Stimulated activated CD8-positive, alpha-beta memory T cell treated with anti-CD3 and anti-CD28 coated beads, Interleukin-12 subunit alpha, Interleukin-12 subunit beta, amount 100 ng/mL, for 1 hour (primary cell): Measurements from ENCODE around the gene IGFN1.
"Not testable (repeated sequence)": the region's sequence is repeated elsewhere in the genome, so short reads cannot be mapped to it uniquely, and the experiment has no call there.

ENCODE experiments used
- DNase-seq: peaks from one replicate; pipeline ENCODE4 v3.0.0-alpha.2; 2020; ENCODE audit warnings: low read depth

The IGFN1 gene

GRCh38 chr1:201217851-201218250, 27.2 kb downstream of the IGFN1 start:
- DNase-seq, result no peak

- no peak for DNase-seq
Observed at GRCh38 chr1:201218409-201218808, 27.8 kb downstream of the IGFN1 start.

GRCh38 chr1:201219481-201220387, 29.1 kb downstream of the IGFN1 start:
- no peak for DNase-seq

DNA sequence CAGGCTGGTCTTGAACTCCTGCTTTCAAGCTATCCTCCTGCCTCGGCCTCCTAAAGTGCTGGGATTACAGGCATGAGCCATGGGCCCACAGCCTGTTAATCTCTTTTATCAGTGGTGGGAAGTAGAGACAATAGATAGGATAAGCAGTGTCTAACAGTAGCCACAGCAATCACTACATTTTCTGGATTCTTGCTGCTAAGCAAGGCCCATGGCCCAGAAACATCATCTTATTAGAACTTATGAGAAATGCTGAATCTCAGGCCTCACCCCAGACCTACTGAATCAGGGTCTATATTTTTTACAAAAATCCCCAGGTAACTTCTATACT, 29.7 kb downstream of the IGFN1 start:
- DNase-seq, result no peak

DNA sequence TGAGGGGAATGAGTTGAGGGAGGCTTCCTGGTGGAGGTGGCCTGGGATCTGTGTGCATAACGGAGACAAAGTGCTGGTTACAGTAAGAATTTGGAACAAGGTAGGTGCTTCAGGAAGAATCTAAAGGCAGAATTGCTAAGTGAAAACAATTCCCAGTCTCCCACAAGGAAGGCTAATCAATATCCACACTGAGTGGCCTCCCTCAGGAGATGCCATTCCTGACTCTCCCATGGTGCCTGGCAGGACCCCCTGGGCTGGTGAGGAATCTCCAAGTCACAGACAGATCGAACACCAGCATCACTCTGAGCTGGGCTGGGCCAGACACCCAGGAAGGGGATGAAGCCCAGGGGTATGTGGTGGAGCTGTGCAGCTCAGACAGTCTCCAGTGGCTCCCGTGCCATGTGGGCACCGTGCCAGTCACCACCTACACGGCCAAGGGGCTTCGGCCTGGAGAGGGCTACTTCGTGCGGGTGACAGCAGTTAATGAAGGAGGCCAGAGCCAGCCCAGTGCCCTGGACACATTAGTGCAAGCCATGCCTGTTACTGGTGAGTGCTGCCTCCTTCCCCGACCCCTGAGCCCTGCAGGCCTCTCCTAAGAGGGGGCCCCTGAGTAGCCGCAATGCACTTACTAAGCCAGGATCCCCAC, 30.7 kb downstream of the IGFN1 start:
- no peak for DNase-seq

- no peak for DNase-seq
Observed at GRCh38 chr1:201222125-201222524, 31.5 kb downstream of the IGFN1 start.

GRCh38 chr1:201223852-201224665, 33.4 kb downstream of the IGFN1 start:
- DNase-seq, result no peak

DNA sequence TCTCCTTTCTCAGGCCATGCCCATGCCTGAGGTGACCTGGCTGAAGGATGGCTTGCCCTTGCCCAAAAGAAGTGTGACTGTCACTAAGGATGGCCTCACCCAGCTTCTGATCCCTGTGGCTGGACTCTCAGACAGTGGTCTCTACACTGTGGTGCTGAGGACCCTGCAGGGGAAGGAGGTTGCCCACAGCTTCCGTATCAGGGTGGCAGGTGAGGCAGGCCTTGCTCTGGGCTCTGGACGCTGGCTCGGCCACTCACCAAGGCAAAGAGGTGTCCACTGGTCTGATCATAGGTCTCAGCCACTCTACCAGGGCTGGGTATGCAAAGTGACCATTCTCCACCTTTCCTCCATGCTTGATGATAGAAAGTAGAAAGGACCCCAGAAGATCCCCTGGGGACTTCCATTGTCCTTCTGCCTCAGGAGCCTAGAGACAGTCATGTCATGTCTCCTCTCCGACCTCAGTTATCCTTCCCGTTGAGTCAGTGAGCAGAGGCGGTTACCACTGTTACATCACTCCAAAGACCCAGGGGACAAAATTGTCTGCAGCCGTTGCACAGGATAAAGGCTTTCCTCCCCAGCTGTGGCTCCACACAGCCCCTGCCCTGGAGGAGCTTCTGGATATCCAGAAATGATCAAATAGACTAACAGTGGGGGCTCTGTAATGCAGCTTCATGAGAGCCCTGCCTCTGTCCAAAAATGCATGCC, 34.2 kb downstream of the IGFN1 start:
- no peak for DNase-seq

- no peak for DNase-seq
Observed at GRCh38 chr1:201226178-201226514, 35.5 kb downstream of the IGFN1 start.

DNA sequence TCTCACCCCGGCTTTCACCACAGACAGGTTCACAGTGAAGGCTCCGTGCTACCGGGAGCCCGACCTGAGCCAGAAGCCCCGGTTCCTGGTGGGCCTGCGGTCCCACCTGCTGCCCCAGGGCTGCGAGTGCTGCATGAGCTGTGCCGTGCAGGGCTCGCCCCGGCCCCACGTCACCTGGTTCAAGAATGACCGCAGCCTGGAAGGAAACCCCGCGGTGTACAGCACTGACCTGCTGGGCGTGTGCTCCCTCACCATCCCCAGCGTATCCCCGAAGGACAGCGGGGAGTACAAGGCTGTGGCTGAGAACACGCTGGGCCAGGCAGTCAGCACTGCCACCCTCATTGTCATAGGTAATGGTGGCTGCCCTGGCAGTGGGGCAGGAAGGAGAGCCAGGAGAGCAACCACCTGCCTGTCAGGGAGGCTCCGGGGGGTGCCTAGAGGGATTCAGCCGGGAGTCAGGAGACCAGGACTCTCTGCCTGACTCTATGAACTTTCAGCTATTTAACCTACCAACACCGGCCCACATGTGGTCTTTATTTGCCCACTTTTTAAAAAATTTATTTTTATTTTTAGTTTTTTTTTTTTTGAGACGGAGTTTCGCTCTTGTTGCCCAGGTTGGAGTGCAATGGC, 36.4 kb downstream of the IGFN1 start:
- no peak for DNase-seq

DNA sequence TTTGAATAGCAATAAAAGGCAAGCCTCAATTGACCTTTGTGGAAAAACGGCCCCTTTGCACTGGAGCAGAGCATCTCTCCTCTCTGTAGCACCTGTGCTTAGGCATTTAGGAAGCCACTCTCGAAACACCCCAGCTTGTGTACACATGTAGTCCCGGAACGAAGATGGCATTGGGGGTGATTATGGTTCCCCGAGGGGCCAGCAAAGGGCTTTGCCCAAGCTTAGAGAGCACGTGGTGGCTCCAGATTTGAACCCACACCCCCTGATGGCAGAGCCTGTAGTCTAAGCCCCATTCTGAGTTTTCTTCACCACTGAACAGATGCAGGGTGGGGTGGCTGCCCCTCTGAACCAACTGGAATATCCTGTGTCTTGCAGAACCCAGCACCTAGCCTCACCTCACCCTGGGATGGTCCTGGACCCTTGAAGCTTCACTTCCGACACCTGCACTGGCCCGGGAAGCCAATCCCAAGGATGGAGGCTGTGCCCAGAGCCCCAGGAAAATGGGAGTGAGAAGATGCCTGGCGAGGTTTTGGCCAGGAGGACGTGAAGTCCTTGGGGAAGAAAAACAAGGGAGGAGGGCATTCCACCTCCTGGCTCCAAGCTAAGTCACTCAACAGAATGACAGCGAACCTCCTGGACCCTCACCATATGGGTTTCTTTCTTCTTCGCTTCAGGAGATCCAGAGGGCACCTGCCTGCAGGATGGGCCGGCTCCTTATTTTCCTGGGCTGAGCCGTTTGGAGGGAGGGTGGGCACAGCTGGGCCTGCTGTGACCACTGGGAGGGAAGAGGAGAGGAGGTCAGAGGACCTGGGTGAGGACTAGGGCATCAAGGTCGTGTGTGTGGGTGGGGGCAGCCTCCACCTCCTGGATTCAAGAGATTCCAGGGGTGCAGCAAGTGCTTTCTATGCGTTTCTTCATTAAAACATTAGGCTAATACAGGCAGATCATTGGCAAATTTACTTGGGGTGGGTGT, 37.7 kb downstream of the IGFN1 start:
- no peak for DNase-seq

DNA sequence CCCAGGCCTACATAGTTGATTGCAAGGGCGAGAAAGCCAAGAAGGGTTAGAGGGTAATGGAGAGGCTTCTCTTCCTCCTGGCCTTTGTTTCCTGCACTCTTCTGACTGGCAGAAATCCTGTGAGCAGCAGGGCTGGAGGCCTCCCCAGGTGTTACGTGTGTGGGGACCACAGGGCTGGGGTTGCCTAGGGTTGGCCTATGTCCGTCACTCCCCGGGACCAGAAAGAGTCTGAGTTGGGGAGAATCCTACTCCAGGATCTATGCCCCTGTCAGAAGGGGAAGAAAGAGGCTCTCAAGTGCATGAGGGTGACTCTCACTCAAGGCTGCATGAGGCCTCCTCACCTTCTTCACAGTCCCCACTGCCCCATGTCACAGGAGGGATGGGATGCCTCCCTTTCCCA, 38.5 kb downstream of the IGFN1 start:
- no peak for DNase-seq

DNA sequence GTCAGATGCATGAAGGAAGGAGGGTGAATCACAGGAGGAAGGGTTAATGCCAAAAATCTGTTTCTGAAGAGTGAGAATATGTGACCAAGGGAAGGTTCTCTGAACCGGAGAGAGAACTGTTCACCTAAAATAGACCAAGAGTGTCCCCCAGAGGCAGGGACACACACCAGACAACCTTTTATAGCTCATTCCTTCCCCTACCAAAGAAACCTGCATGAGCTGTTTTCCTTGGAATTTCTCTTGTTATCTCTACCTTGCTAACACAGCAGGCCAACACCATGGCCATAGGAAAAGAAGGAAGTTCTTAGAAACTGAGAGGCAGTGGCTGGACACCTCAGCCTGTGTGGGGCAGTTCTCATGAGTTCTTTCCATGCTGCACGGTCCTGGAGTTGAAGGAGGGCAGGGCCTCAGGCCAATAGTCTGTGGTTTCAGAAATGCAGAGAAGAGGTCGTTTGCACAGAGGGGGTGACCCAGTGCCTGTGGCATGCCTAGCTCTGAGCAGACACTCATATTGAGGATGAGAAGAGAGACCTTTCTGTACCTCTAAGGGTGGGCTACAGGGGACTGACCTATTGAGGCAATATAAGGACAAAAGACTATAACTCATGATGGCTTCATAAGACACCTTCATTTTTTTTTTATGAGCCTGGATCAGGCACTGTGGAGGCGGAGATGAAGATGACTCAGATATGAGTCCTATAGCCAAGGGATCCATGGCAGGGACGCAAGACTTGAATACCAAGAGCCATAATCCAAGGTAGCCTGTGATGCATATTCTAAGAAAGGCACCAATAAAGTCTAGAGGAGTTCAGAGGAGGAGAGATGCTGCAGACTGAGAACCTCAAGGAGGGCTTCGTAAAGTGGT, 39.4 kb downstream of the IGFN1 start:
- DNase-seq, result no peak

GRCh38 chr1:201230676-201231075, 40.1 kb downstream of the IGFN1 start:
- no peak for DNase-seq

GRCh38 chr1:201239646-201240045, 49.0 kb downstream of the IGFN1 start:
- not testable (repeated sequence) for DNase-seq

DNA sequence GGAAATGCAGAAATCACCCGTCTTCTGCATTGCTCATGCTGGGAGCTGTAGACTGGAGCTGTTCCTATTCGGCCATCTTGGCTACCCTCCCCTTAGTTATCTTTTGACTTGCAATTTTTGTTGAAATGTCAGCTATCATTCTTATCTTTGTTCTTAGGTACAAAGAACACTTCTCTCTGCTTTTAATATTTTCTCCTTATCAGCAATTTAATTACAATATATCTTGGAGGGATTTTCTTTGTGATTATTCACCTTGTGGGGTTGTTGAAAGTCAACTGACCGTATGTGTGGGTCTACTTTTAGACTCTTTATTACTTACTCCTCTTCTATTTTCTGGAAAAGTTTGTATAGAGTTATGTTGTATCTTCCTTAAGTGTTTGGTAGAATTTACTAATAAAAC, 49.5 kb downstream of the IGFN1 start:
- no peak for DNase-seq

- DNase-seq, result no peak
Observed at GRCh38 chr1:201241736-201242135, 51.1 kb downstream of the IGFN1 start.

DNA sequence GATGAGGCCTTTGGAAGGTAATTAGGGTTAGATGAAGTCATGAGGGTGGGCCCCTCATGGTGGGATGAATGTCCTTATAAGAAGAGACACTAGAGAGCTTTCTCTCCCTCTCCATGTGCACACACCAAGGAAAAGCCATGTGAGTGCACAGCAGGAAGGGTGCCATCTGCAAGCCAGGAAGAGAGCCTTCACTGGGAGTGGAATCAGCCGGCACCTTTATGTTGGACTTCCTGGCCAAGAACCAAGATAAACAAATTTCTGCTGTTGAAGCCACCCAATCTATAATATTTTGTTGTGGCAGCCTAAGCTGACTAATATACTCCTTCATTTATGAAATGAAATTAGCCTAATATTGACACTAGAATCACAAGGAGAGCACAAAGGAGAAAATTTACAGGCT, 54.5 kb downstream of the IGFN1 start:
- no peak for DNase-seq

GRCh38 chr1:201248721-201249559, 58.3 kb downstream of the IGFN1 start:
- no peak for DNase-seq
